ENCODE results near the gene GPR15. TPM values are rescaled to one million over a fixed set of nuclear protein-coding genes. Genes with fewer than 3 reads are reported as not detected.
A peak's percentile ranks its signal among the peaks of the same experiment; 100 is the strongest.

Gene GPR15
- total and polyA plus RNA-seq, 10 of the 15 experiments (the other 5 are each of a cell fraction or from before 2014, with no cell fraction given): 70.7 to 150 (median 115) TPM

- TF ChIP-seq HSF1 (IDR thresholded peaks at IDR 0.05; ENCODE audit: low read depth, low read length) (no peak), CHD2 (IDR thresholded peaks at IDR 0.05; ENCODE audit: borderline replicate concordance, low read depth, low read length) (no peak), CTCF (IDR thresholded peaks at IDR 0.05 in 2 of 3, conservative IDR thresholded peaks at IDR 0.05 in 1 of 3; ENCODE audit: control insufficient read depth in 2 of 3, extremely low read depth in 1 of 3, insufficient read depth in 1 of 3, low read depth in 3 of 3, low read length in 3 of 3) (no peak), SUZ12 (IDR thresholded peaks at IDR 0.05; ENCODE audit: unreplicated experiment) (no peak), USF1 (IDR thresholded peaks at IDR 0.05; ENCODE audit: borderline replicate concordance, extremely low read length, insufficient read depth, low read depth, low read length) (no peak), RCOR1 (conservative IDR thresholded peaks at IDR 0.05; ENCODE audit: low read depth, low read length) (no peak), POLR2AphosphoS2 (IDR thresholded peaks at IDR 0.05; ENCODE audit: low read depth, low read length) (no peak), STAT1 (conservative IDR thresholded peaks at IDR 0.05) (no peak), EZH2 (IDR thresholded peaks at IDR 0.05; ENCODE audit: borderline replicate concordance, control insufficient read depth, low read depth, low read length) (no peak), MTA3 (IDR thresholded peaks at IDR 0.05; ENCODE audit: borderline replicate concordance, low read length) (no peak; the same call in none of the 2 replicates), SREBF1 (IDR thresholded peaks at IDR 0.05; ENCODE audit: low read length) (no peak), SMAD1 (IDR thresholded peaks at IDR 0.05; ENCODE audit: low read depth, partially characterized antibody) (peak; percentile 42), GABPA (IDR thresholded peaks at IDR 0.05; ENCODE audit: low read depth) (no peak), POU2F2 (IDR thresholded peaks at IDR 0.05; ENCODE audit: borderline replicate concordance, low read depth, low read length) (no peak), RBBP5 (conservative IDR thresholded peaks at IDR 0.05) (no peak), ASH2L (IDR thresholded peaks at IDR 0.05; ENCODE audit: borderline replicate concordance, low read depth) (no peak), ATF3 (IDR thresholded peaks at IDR 0.05; ENCODE audit: borderline replicate concordance, extremely low read depth, low read depth, low read length) (no peak), BCL3 (IDR thresholded peaks at IDR 0.05; ENCODE audit: borderline replicate concordance, insufficient read depth, low read depth, low read length, poor library complexity, severe bottlenecking) (peak; percentile 63), BHLHE40 (IDR thresholded peaks at IDR 0.05; ENCODE audit: borderline replicate concordance in 1 of 2, low read depth in 2 of 2, low read length in 1 of 2) (peak; percentile 1 to 10; a peak in 2 of 4 replicates), ZNF217 (IDR thresholded peaks at IDR 0.05) (peak; percentile 58; the same call in 1 of the 2 replicates), RELA (IDR thresholded peaks at IDR 0.05; ENCODE audit: borderline replicate concordance, partially characterized antibody) (no peak)
Observed at GRCh38 chr3:98564282-98565005, 32.7 kb downstream of the GPR15 start (continued).

Data from GM12878 (cell line).